Measurements from ENCODE around the gene ACRV1.
"Not testable (repeated sequence)": the region's sequence is repeated elsewhere in the genome, so short reads cannot be mapped to it uniquely, and the experiment has no call there.

- not testable (repeated sequence) for TF ChIP-seq CTCF (conservative IDR thresholded peaks at IDR 0.05); ZFX (IDR thresholded peaks at IDR 0.05)
Measured at GRCh38 chr11:125704686-125705085, 24.0 kb upstream of the ACRV1 start.

Data from C4-2B (cell line).